GDM1 (cell line): ENCODE measurements around the gene ZNF689.
A peak's percentile ranks its signal among the peaks of the same experiment; 100 is the strongest.
"Not testable (repeated sequence)": the region's sequence is repeated elsewhere in the genome, so short reads cannot be mapped to it uniquely, and the experiment has no call there.

ENCODE experiments used
- DNase-seq: peaks from one replicate; lab custom pipeline; 2025; lab: John Stamatoyannopoulos, UW

The ZNF689 gene

DNA sequence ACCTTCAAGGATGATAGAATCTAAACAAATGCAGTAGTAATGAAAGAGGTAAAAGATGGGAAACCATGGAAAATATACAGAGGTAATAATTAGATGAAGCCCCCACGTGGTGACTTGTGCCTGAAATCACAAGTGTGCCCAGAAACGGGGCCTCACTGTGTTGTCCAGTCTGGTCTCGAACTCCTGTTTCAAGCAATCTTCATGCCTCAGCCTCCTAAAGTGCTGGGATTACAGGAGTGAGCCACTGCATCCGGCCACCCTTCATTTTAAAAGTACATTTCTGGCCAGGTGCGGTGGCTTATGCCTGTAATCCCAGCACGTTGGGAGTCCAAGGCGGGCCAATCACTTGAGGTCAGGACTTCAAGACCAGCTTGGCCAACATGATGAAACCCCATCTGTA lies 26.4 kb upstream of the ZNF689 start:
- no peak for DNase-seq

DNA sequence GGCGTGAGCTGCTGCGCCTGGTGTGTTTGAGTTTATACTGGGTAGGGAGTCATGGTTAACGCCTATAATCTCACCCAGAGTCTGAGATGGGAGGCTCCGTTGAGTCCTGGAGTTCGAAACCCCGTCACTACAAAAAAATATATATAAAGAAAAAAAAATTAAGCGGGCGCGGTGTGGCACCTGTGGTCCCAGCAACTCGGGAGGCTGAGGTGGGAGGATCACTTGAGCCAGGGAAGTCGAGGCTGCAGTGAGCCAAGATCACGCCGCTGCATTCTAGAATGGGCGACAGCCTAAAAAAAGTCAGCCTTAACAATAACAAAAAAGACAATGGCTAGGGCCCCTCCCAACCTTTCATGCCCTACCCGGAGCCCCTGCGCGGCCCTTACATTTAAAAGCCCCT lies 23.3 kb upstream of the ZNF689 start:
- DNase-seq, result no peak

GRCh38 chr16:30632454-30632853 lies 22.3 kb upstream of the ZNF689 start:
- not testable (repeated sequence) for DNase-seq

DNA sequence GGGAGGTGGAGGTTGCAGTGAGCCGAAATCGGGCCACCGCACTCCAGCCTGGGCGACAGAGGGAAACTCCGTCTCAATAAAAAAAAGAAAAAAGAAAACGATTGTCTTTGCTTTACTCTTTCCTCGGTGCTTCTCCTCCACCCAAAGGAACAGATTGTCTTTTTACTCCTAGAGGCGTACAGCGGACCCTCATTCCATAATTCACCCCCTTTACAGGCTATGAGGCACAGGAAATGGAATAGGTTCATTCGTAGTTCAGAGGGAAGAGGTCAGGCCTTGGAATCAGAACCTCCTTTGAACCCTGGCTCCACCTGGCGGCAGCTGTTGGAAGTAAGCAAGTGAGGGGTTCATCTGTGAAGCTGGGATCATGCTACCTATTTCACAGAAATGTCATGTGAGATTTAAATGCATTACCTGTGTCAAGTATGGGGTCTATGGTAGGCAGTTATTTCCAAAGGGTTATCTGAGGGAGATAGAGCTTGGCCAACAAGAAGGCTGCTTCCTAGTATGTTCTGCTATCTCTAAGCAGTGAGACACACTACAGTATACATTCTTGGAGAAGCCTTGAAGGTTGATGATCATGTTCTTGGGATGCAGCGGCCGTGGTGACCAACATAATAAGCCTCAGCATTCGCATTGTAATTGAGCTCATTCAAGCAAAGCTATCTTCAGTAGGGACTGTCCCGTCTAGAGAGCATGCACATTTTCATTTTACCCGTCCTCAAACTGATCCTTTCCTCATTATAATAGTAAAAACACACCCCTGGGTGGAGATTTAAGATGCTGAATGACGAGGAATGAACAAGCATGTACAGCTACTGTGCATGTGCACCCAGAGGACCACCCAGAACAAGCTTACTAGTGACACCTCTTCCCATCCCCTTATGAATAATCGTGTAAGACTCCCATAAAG lies 18.7 kb upstream of the ZNF689 start:
- peak; percentile 26 for DNase-seq

GRCh38 chr16:30626236-30626635 lies 16.0 kb upstream of the ZNF689 start:
- no peak for DNase-seq

GRCh38 chr16:30623536-30624283 lies 13.5 kb upstream of the ZNF689 start:
- DNase-seq, result no peak

- no peak for DNase-seq
Observed at GRCh38 chr16:30622455-30623032, 12.4 kb upstream of the ZNF689 start.

DNA sequence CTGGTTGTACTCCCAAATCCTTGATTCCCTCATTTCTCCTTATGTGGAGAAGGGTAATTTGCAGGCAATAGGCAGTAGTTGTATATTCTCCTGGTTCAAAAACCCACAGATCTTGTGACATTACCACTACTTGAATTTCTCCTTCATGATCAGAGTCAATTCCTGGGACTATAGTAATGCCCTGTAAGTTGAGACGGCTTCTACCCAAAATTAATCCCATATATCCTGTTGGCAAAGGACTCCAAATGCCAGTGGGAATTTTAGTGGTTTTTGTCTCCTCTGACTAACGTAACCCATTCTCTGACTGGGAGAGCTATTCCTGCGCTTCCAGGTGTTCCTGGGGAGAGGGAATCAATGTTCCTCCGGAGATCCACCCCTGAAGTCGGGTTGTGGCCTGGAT lies 11.6 kb upstream of the ZNF689 start:
- no peak for DNase-seq

- no peak for DNase-seq
Observed at GRCh38 chr16:30620169-30620568, 10.0 kb upstream of the ZNF689 start.

- no peak for DNase-seq
Observed at GRCh38 chr16:30619638-30620037, 9.4 kb upstream of the ZNF689 start.

DNA sequence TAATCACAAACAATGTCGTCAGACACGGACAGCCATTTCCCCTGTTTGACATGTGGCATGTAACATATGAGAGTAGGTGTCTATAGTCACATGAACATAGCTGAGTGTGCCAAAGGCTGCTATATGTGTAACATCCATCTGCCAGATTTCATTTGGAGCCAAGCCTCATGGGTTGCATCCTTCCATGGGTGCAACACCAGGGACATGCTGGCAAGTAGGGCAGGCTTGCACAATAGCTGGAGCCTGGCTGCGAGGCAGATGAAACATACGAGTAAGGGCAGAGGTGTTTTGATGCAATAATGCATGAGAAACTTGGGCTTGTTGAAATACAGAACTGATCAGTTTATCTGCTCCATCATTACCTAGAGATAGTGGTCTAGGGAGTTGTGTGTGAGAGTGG lies 9.0 kb upstream of the ZNF689 start:
- DNase-seq, result no peak

DNA sequence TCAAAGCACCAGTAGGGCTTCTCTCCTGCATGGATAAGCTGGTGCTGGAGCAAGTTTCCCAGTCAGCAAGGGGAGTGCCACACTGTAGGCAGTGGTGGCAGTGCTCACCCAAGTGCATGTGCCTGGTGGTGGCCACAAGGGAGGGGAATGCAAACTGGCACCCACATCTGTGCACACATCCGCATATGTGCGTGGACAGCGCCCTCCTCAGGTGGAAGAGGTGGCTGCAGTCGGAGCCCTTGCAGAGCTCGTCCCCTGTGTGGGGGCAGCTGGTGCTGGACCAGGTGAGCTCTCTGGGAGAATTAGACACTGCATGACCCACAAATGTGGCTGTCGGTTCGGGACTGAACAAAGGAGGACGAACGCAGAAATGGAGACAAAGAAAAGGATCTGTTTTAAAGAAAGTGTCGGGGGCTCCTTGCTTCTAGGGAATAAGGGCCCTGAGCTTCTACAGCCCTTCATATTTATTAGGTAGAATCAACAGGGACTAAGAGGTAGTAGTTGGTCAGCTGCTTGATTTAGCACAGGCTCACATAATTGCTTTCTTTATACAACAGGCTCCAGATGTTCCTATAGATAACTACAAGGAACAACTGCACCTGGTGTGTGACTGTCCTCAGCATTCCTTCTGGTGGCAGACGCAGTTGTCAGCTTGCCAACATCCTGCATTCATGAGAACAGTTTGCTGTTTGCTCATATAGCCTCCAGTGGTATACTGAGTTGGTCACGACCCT lies 5.3 kb upstream of the ZNF689 start:
- DNase-seq, result peak; percentile 66

DNA sequence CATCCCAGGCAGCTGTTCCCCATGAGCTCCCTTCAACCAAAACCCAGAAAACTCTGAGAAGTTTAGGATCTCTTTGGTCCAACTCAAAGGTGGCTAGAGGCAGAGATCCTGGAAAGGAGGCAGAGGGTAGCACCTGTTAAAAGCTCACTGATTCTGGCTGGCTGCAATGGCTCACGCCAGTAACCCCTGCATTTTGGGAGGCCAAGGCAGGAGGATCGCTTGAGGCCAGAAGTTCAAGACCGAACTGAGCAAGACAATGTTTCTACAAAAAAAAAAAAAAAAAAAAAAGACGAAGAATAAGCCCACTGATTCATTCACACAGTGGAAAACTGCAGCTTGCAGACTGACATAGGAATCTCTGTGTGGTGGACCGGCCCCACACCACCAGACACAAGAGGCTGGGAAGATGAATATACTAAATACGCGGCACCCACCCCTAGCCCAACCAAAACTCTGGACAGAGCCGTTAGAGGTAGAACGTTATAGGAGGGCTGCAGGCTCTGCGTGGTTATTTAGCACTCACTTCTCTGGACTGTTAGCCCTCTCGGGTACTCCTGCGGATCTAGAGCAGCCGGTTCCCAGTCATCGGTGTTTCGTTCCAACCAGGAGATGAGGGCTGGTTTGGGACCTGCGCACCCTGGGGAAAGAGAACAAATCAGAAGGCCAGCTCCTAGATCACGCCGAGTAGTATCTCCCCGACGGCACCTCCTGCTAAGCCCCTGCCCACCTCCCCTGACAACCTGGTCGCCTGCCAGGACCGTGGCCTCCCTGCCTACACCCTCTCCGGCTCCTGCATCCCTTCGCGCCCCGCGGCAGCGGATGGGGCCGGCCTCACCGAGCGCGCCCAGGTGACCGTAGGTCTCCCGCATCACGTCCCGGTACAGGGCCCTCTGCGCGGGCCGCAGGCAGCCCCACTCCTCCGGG lies 925 bp downstream of the ZNF689 start:
- peak; percentile 35 for DNase-seq

GRCh38 chr16:30606004-30606403 lies 4.2 kb downstream of the ZNF689 start:
- DNase-seq, result no peak

GRCh38 chr16:30605158-30605557 lies 5.0 kb downstream of the ZNF689 start:
- no peak for DNase-seq

DNA sequence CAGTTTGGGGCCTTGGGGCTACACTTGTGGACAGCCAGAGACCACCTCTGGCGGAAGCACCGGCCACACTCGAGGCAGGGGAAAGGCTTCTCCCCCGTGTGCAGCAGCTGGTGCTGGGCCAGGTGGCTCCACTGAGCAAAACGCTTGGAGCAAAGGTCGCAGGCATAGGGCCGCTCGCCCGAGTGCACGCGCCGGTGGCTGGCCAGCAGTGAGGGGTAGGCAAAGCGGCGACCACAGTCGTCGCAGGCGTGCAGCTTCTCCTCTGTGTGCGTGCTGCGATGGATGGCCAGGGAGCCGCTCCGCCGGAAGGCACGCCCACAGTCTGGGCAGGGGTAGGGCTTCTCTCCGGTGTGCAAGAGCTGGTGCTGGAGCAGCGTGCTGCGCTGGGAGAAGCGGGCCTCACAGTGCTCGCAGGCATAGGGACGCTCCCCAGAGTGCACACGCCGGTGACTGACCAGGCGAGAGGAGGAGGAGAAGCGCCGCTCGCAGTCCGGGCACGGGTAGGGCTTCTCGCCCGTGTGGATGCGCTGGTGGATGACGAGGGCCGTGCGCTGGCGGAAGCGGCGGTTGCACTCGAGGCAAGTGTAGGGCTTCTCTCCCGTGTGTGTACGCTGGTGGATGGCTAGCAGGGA lies 5.8 kb downstream of the ZNF689 start:
- no peak for DNase-seq

DNA sequence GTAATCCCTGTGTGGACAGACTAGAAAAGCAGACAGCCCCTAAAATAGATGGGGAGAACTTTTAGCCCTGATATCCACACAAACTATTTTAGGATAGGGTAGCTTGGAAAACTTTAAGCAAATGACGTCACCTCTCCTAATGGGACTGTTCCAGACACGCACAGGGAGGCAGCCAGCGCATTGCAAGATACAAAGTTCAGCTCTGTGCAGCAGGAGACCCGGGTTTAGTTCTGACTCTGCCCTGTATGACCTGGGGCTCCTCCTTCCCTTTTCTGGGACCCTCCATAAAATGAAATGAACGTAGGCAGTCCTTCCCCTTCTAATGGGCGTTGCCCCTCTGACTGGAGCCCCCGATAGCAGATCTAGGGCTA lies 6.3 kb downstream of the ZNF689 start:
- no peak for DNase-seq

GRCh38 chr16:30602616-30603277 lies 7.4 kb downstream of the ZNF689 start:
- peak; percentile 2 for DNase-seq

DNA sequence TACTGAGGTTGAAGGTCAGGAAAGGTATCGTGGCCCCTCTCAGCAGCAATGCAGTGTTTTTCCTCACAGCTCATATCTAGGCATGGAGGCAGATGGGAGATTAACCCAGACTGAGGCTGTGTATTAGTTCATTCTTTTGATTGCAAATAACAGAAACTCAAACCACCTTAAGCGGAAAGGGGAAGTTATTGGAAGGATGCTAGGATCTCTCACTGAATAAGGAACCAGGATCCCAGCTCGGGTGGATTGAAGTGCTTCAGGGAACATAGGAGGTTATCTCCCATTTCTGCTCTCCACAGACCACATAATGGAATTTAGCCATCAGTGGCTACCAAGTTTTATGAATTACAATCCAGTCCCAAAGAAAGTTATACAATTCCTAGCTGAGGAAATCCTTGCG lies 8.2 kb downstream of the ZNF689 start:
- DNase-seq, result no peak

DNA sequence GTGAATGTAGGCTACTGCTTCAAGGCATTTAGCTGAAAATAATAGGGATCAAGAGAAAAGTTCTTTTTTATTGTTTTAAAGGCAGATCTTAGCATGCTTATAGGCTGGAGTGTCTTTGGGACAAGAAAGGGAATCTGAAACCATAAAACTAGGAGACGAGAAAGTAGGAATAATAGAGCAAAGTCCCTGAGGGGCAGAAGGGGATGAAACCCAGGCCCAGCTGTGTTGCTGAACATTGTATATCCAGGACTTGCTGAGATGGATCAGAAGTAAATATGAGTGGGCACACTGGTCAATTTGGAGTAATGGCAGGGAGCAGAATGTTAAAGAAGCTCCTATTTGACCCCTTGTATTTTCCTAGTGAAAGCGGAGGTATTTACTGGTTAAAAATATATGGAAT lies 9.3 kb downstream of the ZNF689 start:
- no peak for DNase-seq
